GM19043 (cell line): ENCODE measurements around the gene COPS7A.
A peak's percentile ranks its signal among the peaks of the same experiment; 100 is the strongest.
"Not testable (repeated sequence)": the region's sequence is repeated elsewhere in the genome, so short reads cannot be mapped to it uniquely, and the experiment has no call there.

ENCODE experiments used
- ATAC-seq: cut with Tn5 transposase; IDR thresholded peaks from one replicate; pipeline ENCODE4 v1.9.1; 2021; ENCODE audit warnings: low read depth; ENCODE audit not compliant: unreplicated experiment

COPS7A gene

DNA sequence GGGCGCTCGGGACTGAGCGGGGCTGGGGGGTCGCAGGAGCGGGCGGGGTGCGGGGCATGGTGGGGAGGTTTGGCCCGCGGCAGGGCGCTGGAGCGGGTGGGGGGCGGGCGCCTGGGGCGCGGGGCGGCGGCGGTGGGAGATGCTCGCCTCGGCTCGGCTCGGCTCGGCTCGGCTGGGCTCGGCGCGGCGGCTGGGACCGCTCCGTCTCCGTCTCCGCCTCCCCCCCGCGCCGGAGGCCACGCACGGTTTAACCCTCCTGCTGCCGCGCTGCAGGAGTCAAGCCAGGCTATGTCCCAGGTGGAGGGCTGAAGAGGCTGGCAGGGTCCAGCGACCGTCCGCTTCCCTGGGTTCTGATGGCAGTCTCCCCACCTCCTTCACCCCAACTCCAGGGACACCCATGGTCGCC, 23.2 kb upstream of the COPS7A start, which contains the start of gene PIANP:
TSS of gene PIANP (minus strand) at position 170 of the 406 bp plus-strand sequence. CDS start 2,754 bp downstream, outside the sequence.
- ATAC-seq: no peak

DNA sequence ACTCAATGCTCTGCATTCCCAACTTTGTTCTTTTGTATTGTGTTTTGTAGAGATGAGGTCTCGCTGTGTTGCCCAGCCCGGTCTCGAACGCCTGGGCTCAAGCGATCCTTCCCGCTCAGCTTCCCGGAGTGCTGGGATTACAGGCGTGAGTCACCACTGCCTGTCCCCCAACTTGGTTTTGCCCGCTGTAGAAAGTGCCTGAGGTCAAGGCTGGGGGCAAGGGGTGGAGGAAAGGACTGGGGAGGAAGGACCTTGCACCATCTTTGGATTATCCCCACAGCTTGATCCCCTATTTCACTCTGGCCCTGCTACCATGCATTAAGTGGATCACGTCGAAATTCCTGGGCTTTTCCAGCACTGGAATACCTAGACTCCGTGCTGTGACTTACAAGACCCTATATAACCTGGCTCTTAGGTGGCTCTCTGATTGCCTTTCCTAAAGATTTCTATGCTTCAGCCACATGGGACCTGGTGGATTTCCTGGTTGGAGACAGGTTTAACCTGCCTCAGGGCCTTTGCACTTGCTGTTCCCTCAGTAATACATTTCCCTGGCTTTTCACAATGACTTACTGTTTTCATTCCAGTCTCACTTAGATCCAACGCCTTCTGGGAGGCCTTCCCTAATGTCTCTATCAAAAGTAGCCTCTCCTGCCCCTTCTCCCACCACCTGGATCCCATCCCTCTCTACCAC, 22.6 kb upstream of the COPS7A start:
- no peak for ATAC-seq

DNA sequence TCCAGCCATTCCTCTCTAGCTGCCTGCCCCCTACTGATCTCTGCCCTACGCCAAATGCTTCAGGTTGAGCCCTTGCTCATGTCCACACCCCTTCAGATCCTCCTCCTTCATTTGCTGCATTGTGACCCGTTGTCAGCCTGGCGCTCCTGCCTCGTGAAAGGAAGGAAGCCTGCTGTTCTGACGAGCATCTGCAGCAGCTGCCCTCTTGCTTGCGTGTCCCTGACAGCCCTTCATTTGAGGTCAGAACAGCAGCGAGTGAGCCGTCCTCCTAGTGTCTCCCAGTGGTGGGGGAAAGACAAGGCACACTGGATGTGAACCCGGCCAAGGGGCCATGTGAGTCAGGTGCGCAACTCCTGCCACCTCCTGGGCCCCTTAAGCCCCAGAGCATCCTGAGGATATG, 20.2 kb upstream of the COPS7A start:
- no peak for ATAC-seq

DNA sequence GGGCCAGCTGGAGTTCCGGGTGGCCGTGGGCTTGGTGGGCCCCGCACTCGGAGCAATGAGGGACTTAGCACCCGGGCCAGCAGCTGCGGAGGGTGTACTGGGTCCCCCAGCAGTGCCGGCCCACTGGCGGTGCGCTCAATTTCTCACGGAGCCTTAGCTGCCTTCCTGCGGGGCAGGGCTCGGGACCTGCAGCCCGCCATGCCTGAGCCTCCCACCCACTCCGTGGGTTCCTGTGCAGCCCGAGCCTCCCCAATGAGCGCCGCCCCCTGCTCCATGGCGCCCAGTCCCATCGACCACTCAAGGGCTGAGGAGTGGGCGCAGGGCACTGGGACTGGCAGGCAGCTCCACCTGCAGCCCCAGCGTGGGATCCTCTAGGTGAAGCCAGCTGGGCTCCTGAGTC, 15.5 kb upstream of the COPS7A start:
- not testable (repeated sequence) for ATAC-seq

DNA sequence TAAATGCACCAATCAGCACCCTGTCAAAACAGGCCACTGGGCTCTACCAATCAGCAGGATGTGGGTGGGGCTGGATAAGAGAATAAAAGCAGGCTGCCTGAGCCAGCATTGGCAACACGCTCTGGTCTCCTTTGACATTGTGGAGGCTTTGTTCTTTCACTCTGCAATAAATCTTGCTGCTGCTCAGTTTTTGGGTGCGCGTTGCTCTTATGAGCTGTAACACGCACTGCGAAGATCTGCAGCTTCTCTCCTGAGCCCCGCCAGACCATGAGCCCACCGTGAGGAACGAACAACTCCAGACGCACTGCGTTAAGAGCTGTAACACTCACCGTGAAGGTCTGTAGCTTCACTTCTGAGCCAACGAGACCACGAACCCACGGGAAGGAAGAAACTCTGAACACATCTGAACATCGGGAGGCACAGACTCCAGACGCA, 14.9 kb upstream of the COPS7A start:
- no peak for ATAC-seq

DNA sequence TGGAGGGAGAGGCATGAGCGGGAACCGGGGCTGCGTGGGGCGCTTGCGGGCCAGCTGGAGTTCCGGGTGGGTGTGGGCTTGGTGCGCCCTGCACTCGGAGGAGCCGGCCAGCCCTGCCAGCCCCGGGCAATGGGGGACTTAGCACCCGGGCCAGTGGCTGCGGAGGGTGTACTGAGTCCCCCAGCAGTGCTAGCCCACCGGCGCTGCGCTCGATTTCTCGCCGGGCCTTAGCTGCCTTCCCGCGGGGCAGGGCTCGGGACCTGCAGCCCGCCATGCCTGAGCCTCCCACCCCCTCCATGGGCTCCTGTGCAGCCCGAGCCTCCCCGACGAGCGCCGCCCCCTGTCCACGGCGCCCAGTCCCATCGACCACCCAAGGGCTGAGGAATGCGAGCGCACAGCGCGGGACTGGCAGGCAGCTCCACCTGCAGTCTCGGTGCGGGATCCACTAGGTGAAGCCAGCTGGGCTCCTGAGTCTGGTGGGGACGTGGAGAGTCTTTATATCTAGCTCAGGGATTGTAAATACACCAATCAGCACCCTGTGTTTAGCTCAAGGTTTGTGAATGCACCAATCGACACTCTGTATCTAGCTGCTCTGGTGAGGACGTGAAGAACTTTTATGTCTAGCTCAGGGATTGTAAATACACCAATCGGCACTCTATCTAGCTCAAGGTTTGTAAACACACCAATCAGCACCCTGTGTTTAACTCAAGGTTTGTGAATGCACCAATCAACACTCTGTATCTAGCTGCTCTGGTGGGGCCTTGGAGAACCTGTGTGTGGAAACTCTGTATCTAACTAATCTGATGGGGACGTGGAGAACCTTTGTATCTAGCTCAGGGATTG, 7.6 kb upstream of the COPS7A start:
- not testable (repeated sequence) for ATAC-seq

DNA sequence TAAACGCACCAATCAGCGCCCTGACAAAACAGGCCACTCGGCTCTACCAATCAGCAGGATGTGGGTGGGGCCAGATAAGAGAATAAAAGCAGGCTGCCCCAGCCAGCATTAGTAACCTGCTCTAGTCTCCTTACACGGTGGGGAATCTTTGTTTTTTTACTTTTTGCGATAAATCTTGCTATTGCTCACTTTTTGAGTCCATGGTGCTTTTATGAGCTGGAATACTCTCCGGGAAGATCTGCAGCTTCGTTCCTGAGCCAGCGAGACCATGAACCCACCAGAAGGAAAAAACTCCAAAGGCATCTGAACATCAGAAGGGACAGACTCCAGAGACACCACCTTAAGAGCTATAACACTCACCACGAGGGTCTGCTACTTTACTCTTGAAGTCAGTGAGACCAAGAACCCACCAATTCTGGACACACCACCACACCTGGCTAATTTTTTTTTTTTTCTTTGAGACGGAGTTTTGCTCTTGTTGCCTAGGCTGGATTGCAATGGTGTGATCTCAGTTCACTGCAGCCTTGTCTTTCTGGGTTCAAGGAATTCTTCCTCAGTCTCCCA, 6.9 kb upstream of the COPS7A start:
- ATAC-seq: no peak

DNA sequence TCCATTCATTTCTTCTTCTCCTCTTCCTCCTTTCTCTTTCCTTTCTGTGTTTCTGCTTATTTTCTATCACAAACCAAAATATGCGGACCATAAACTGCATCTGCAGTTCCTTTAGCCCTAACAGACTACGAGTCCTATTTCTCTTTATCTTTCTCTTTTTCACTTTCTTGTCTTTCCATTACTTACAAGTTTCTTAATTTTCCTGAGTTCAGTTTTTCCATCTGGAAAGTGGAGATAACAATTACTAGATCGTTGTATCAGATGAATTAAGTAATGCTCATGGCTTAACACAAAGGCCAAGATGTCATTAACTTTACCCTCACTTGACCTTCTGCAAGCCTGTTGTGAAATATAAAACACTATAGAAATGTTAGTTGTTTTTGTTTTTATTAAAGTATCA, 983 bp upstream of the COPS7A start:
- no peak for ATAC-seq

DNA sequence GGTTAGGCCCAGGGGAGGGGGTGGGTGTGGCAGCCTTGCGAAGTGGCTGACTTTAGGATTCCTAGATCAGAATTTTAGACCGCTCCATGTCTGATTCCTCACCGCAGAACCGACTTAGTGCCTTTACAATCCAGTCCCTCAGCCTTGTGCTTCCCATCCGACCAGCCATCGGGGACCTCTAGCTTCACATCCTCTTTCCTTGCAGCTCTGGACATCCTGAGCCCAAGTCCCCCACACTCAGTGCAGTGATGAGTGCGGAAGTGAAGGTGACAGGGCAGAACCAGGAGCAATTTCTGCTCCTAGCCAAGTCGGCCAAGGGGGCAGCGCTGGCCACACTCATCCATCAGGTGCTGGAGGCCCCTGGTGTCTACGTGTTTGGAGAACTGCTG, 557 bp downstream of the COPS7A start:
- ATAC-seq: peak; percentile 11

DNA sequence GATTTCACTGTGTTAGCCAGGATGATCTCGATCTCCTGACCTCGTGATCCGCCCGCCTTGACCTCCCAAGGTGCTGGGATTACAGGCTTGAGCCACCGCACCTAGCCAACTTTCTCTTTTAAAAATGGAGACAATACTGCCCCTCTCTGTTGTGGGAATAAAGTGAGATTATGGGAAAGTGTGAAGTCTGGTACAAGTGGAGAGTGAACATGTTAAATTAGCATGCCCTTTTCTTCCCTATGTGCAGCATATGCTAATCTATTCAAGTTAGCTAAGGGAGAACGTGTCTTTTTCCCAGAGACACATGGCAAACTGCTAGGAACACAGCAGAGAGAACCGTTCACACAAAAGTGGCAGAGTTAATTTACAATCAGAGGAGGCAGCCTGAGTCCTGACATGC, 1.5 kb downstream of the COPS7A start:
- ATAC-seq: no peak

DNA sequence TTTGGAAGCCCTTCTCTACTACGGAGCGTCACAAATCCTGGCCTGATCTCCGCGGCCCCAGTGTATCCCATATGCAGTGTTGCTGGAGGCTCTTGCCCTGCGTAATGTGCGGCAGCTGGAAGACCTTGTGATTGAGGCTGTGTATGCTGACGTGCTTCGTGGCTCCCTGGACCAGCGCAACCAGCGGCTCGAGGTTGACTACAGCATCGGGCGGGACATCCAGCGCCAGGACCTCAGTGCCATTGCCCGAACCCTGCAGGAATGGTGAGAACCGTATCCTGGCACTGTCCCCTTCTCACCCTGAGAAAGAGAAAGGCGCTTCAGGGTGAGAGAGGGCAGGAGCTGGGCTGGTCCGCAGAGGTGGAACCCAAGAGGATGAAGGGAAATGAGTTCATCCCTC, 5.3 kb downstream of the COPS7A start:
- no peak for ATAC-seq

DNA sequence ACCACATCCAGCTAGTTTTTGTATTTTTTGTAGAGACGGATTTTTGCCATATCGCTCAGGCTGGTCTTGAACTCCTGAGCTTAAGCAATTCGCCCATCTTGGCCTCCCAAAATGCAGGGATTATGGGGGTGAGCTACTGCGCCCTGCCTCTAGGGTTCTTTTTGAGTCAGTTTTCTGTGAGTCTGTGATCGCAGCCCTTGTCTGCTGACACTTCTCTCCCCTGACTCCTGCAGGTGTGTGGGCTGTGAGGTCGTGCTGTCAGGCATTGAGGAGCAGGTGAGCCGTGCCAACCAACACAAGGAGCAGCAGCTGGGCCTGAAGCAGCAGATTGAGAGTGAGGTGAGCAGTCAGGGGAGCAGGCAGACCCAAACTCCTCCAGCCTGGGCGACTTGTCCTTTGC, 6.3 kb downstream of the COPS7A start:
- no peak for ATAC-seq

DNA sequence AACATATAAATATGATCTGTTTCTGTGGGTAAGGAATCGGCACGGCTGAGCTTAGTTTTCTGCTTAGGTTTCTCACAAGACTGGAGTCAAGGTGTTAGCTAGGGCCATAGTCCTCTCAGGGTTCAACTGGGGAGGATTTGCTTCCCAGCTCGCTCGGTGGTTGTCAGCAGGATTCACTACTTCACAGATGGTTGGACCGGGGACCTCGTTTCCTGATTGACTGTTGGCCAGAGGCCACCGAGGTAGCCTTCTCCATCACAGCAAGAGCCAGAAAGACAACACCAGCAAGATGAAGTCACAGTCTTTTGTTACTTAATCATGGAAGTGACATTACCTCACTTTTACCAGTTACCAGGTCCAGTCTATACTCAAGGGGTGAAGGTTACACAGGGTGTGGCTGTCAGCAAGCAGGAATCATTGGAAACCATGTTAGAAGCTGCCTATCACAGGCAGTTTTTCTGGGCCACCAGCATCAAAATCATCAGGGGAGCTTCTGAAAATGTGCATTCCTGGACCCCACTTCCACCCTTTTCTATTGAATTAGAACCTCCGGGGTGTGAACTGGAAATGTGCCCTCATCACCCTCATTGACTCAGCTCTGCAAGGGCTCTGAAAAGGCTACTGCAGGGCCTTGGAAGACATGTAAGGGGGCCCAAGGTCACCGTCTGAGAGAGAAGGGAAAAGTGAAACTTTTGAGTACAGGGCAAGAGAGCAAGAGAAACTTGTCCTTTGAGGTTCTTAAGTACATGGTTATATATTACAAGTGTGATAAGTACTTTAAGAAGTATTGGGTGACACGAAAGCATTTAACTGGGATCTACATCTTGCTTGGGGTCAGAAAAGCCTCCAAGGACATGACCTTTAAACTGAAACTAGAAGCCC, 10.9 kb downstream of the COPS7A start:
- ATAC-seq: no peak

DNA sequence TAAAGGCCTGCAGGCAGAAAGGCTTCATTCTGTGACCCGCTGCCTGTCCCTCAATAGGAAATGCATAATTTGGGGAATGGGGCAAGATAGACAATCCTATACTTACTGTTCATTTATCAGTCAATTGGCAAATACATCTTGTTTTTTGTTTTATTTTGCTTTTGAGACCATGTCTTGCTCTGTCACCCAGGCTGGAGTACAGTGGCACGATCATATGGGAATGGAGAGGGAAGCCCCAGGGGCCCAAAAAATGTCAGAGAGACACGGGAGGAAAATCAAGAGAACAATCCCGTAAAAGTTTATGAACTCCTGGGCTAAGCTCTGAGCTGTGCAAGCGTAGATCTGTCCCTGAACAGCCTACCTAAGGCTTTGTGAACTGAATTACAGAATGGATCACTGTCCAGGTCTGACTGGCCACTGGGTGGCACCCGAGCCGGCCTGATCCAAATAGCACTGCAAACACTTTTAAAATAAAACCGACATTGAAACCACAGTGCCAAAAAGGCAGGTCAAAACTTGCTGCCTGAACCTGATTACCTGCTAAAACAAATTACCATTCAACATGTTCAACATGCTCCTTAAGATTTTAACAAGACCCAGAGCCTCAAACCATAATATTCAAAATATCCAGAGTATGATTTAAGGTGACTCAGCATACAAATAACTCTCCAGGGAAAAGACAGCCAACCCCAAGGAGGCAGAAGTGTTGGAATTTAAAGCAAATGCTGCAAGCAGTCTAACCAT, 11.8 kb downstream of the COPS7A start:
- ATAC-seq: no peak

DNA sequence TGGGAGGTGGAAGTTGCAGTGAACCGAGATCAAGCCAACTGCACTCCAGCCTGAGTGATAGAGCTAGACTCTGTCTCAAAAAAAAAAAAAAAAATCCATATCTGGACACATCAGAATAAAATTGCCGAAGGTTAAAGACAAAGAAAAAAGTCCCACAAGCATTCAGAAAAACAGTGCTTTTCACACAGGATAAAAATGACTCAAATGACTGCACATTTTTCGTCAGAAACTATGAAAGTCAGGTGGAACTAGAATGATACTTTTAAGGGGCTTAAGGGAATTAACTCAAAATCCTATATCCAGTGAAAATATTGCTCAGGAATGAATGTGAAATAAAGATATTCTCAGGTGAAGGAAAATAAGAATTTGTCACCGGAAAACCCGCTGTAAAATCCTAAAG, 12.9 kb downstream of the COPS7A start:
- no peak for ATAC-seq

DNA sequence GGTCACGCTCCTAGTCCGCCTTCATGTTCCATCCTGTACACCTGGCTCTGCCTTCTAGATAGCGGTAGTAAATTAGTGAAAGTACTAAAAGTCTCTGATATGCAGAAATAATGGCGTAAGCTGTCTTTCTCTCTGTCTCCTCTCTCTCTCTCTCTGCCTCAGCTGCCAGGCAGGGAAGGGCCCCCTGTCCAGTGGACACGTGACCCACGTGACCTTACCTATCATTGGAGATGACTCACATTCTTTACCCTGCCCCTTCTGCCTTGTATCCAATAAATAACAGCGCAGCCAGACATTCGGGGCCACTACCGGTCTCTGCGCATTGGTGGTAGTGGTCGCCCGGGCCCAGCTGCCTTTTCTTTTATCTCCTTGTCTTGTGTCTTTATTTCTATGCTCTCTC, 18.2 kb downstream of the COPS7A start:
- ATAC-seq: not testable (repeated sequence)

DNA sequence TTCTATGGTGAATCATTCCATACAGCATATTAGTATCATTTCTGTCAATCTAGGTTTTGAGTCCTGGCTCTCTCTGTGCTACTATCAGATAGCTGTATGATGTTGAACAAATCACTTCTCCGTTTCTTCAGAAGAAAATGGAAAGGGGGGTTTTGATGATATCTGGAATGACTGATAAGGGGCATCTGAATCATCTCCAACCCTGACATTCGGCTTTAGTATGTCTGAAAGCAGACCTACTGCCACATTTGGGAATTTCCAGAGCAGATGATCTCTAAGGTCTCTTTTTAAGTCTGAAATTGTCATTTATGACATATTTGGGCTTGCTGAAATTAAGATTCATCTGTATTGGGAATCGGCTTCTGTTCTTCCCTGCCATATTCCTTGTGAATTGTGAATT, 19.0 kb downstream of the COPS7A start:
- ATAC-seq: no peak

DNA sequence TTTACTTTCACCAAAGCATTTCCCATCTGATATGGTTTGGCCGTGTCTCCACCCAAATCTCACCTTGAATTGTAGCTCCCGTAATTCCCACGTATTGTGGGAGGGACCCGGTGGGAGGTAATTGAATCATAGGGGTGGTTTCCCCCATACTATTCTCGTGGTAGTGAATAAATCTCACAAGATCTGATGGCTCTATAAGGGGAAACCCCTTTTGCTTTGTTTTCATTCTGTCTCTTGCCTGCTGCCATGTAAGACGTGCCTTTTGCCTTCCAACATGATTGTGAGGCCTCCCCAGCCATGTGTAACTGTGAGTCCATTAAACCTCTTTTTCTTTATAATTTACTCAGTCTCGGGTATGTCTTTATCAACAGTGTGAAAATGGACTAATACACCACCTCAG, 19.5 kb downstream of the COPS7A start:
- ATAC-seq: not testable (repeated sequence)

DNA sequence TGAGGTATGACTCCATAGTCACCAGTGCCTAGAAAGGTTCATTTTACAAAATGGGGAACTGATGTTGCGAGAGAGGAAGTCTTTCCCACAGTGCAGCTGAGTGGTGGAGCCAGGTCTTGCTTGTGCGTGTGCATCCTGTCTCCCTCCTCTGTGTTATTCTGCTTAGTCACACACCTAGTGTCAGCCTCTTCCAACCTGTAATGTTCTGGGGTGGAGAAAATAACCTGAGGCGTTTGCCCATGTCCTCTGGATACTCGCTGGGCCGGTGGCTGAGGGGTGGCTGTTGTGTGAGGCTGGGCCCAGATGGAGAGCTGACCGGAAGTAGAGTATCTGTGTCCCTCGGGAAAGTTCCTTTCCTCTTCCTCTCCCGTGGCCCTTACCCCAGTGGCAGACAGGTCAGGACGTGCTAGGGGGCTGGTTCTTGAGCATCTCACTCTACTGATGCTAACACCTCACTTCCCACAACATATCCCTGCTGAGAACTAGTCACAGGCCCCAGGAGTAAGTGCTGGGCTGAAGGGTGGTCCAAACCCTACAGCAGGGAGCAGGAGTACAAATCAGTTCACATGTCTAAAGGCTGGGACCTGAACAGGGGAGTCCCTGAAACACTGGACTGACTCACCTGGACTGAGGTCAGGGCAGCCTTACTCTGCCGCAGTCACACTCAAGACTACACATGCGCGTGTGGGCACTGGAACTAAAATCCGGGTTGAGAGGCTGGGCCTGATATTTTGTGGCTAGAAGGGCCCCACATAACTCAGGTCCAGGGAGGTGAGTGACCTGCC, 22.1 kb downstream of the COPS7A start:
- no peak for ATAC-seq
